Measurements from ENCODE around the gene CCR4.
A peak's percentile ranks its signal among the peaks of the same experiment; 100 is the strongest.
"Not testable (repeated sequence)": the region's sequence is repeated elsewhere in the genome, so short reads cannot be mapped to it uniquely, and the experiment has no call there.

The CCR4 gene

GRCh38 chr3:32984918-32985317 lies 33.5 kb downstream of the CCR4 start:
- not testable (repeated sequence) for DNase-seq

GRCh38 chr3:32989171-32989570 lies 37.7 kb downstream of the CCR4 start:
- no peak for DNase-seq

GRCh38 chr3:32990116-32990515 lies 38.7 kb downstream of the CCR4 start:
- DNase-seq = no peak

GRCh38 chr3:32991781-32992180 lies 40.3 kb downstream of the CCR4 start:
- no peak for DNase-seq

- DNase-seq = no peak
Observed at GRCh38 chr3:32992310-32992686, 40.9 kb downstream of the CCR4 start.

GRCh38 chr3:32994045-32994444 lies 42.6 kb downstream of the CCR4 start:
- no peak for DNase-seq

GRCh38 chr3:32995098-32995497 lies 43.7 kb downstream of the CCR4 start:
- DNase-seq = no peak

- DNase-seq = no peak
Observed at GRCh38 chr3:32996048-32996754, 44.8 kb downstream of the CCR4 start.

- no peak for DNase-seq
Observed at GRCh38 chr3:32996755-32997091, 45.3 kb downstream of the CCR4 start.

GRCh38 chr3:32998631-32999451 lies 47.4 kb downstream of the CCR4 start:
- peak; percentile 50 for DNase-seq

GRCh38 chr3:33000691-33001385 lies 49.4 kb downstream of the CCR4 start:
- no peak for DNase-seq

- DNase-seq = peak; percentile 51
Observed at GRCh38 chr3:33001889-33002288, 50.4 kb downstream of the CCR4 start.

- DNase-seq = no peak
Observed at GRCh38 chr3:33003308-33003707, 51.9 kb downstream of the CCR4 start.

- DNase-seq = no peak
Observed at GRCh38 chr3:33004205-33004604, 52.8 kb downstream of the CCR4 start.

GRCh38 chr3:33004961-33005360 lies 53.5 kb downstream of the CCR4 start:
- no peak for DNase-seq

Measured in stimulated activated CD4-positive, alpha-beta T cell treated with anti-CD3 and anti-CD28 coated beads, Interleukin-4, amount 100 ng/mL, for 24 hours (primary cell).